ENCODE data around the gene PNRC1.

PNRC1 gene

DNA sequence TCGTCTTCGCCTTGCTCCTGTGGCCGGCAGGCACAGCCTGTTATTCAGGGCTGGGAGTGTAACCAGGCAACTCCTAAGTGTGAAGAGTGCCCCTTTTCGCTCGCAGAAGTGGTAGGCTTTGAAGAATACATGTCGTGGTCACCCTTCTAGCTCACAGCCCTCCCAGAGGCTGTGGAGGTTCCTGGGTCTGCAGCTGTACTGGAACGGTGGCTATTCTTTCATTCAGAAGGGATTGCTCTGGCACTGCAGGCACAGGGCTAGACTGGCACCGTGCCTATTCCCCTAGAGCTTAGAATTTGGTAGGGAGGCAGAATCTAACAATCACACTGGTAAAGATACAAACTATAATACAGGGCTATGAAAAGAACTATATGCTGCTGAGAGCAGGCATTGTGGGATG is 38.4 kb downstream of the PNRC1 start:
- no peak overlapping the region for H3K4me3 ChIP-seq (replicated peaks; ENCODE audit: insufficient read depth, low read length)
- no peak for TF ChIP-seq SPI1 (IDR thresholded peaks at IDR 0.05; ENCODE audit: borderline replicate concordance, low read depth)
- no peak for TF ChIP-seq GABPA (IDR thresholded peaks at IDR 0.05; ENCODE audit: low read depth)
- TF ChIP-seq, protein P1, sequence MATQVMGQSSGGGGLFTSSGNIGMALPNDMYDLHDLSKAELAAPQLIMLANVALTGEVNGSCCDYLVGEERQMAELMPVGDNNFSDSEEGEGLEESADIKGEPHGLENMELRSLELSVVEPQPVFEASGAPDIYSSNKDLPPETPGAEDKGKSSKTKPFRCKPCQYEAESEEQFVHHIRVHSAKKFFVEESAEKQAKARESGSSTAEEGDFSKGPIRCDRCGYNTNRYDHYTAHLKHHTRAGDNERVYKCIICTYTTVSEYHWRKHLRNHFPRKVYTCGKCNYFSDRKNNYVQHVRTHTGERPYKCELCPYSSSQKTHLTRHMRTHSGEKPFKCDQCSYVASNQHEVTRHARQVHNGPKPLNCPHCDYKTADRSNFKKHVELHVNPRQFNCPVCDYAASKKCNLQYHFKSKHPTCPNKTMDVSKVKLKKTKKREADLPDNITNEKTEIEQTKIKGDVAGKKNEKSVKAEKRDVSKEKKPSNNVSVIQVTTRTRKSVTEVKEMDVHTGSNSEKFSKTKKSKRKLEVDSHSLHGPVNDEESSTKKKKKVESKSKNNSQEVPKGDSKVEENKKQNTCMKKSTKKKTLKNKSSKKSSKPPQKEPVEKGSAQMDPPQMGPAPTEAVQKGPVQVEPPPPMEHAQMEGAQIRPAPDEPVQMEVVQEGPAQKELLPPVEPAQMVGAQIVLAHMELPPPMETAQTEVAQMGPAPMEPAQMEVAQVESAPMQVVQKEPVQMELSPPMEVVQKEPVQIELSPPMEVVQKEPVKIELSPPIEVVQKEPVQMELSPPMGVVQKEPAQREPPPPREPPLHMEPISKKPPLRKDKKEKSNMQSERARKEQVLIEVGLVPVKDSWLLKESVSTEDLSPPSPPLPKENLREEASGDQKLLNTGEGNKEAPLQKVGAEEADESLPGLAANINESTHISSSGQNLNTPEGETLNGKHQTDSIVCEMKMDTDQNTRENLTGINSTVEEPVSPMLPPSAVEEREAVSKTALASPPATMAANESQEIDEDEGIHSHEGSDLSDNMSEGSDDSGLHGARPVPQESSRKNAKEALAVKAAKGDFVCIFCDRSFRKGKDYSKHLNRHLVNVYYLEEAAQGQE (IDR thresholded peaks at IDR 0.05; ENCODE audit: insufficient replicate concordance, low read depth): no peak
- no peak for TF ChIP-seq POLR2AphosphoS5 (IDR thresholded peaks at IDR 0.05; ENCODE audit: low read depth)
- TF ChIP-seq, protein P2, sequence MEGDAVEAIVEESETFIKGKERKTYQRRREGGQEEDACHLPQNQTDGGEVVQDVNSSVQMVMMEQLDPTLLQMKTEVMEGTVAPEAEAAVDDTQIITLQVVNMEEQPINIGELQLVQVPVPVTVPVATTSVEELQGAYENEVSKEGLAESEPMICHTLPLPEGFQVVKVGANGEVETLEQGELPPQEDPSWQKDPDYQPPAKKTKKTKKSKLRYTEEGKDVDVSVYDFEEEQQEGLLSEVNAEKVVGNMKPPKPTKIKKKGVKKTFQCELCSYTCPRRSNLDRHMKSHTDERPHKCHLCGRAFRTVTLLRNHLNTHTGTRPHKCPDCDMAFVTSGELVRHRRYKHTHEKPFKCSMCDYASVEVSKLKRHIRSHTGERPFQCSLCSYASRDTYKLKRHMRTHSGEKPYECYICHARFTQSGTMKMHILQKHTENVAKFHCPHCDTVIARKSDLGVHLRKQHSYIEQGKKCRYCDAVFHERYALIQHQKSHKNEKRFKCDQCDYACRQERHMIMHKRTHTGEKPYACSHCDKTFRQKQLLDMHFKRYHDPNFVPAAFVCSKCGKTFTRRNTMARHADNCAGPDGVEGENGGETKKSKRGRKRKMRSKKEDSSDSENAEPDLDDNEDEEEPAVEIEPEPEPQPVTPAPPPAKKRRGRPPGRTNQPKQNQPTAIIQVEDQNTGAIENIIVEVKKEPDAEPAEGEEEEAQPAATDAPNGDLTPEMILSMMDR (IDR thresholded peaks at IDR 0.05; ENCODE audit: insufficient read depth, low read length): no peak
- no peak overlapping the region for H3K27ac ChIP-seq (replicated peaks)
- DNase-seq (ENCODE audit: low read depth in 1 of 2, low spot score in 1 of 2): no peak
- H3K27me3 ChIP-seq (ENCODE audit: insufficient read depth, poor library complexity, severe bottlenecking): no peaks in the 10 kb centered on the region

DNA sequence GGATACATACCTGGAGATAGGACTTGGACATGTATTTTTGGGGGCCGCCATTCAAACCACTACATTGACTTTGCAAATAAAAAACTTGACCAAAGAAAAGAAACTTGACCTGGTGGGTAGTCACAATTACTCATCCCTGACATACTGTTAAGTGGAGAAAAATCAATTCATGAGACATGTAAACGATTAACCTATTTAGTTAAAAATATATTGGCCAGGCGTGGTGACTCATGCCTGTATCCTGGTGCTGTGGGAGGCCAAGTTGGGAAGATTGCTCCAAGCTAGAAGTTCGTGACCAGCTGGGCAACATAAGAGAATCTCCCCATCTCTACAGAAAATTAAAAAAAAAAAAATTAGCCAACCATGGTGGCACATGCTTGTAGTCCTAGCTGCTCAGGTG is 39.8 kb downstream of the PNRC1 start:
- TF ChIP-seq SPI1 (IDR thresholded peaks at IDR 0.05; ENCODE audit: borderline replicate concordance, low read depth) (no peak), GABPA (IDR thresholded peaks at IDR 0.05; ENCODE audit: low read depth) (no peak), POLR2AphosphoS5 (IDR thresholded peaks at IDR 0.05; ENCODE audit: low read depth) (no peak)
- TF ChIP-seq, protein P2 (IDR thresholded peaks at IDR 0.05; ENCODE audit: insufficient read depth, low read length): no peak
- TF ChIP-seq, protein P1 (IDR thresholded peaks at IDR 0.05; ENCODE audit: insufficient replicate concordance, low read depth): no peak
- Histone ChIP-seq H3K4me3 (replicated peaks; ENCODE audit: insufficient read depth, low read length) (no peak overlapping the region), H3K27ac (replicated peaks) (no peak overlapping the region), H3K27me3 (ENCODE audit: insufficient read depth, poor library complexity, severe bottlenecking) (no peaks in the 10 kb centered on the region)
- no peak for DNase-seq (ENCODE audit: low read depth in 1 of 2, low spot score in 1 of 2)

DNA sequence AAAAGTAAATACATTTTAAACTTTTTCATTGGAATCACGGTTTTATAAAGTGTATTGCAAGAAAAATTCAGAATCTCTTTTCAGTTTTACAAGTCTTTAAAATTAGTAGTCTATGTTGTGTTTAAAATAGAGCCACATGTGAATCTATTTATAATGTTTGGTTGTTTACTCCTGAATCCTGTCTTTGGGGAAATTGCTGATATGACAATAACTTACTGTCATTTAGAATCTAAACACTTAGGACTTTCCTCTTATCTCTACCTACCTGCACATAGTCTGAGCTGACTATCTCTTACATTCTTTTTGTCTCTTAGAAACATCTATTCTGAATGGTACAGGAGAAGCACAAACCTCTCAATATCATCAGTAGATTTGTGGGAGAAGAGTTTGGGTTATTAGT is 41.4 kb downstream of the PNRC1 start:
- DNase-seq (ENCODE audit: low read depth in 1 of 2, low spot score in 1 of 2): no peak
- TF ChIP-seq SPI1 (IDR thresholded peaks at IDR 0.05; ENCODE audit: borderline replicate concordance, low read depth) (no peak), GABPA (IDR thresholded peaks at IDR 0.05; ENCODE audit: low read depth) (no peak), POLR2AphosphoS5 (IDR thresholded peaks at IDR 0.05; ENCODE audit: low read depth) (no peak)
- TF ChIP-seq, protein P2 (IDR thresholded peaks at IDR 0.05; ENCODE audit: insufficient read depth, low read length): no peak
- TF ChIP-seq, protein P1 (IDR thresholded peaks at IDR 0.05; ENCODE audit: insufficient replicate concordance, low read depth): no peak
- Histone ChIP-seq H3K4me3 (replicated peaks; ENCODE audit: insufficient read depth, low read length) (no peak overlapping the region), H3K27me3 (ENCODE audit: insufficient read depth, poor library complexity, severe bottlenecking) (no peaks in the 10 kb centered on the region), H3K27ac (replicated peaks) (no peak overlapping the region)

All from HL-60 (cell line).